ENCODE results near the gene GSTM5. TPM values are rescaled to one million over a fixed set of nuclear protein-coding genes. Genes with fewer than 3 reads are reported as not detected.

Gene GSTM5
- total RNA-seq, 1 donor from 2014 or later, result not detected

GRCh38 chr1:109759513-109760334 lies 47.7 kb downstream of the GSTM5 start:
- TF ChIP-seq CTCF (IDR thresholded peaks at IDR 0.05; ENCODE audit: insufficient read depth, low read length, severe bottlenecking), result no peak
- Histone ChIP-seq H3K36me3 (ENCODE audit: control insufficient read depth, insufficient read depth, low read length) (no peaks in the 10 kb centered on the region), H3K27me3 (ENCODE audit: control insufficient read depth, insufficient read depth, low read length) (no peaks in the 10 kb centered on the region), H3K4me3 (ENCODE audit: low read depth, low read length) (no peak overlapping the region)
- DNase-seq (ENCODE audit: low read depth), result no peak
- no peak for FAIRE-seq

GRCh38 chr1:109760581-109761226 lies 48.7 kb downstream of the GSTM5 start:
- Histone ChIP-seq H3K36me3 (ENCODE audit: control insufficient read depth, insufficient read depth, low read length) (no peaks in the 10 kb centered on the region), H3K4me3 (ENCODE audit: low read depth, low read length) (no peak overlapping the region), H3K27me3 (ENCODE audit: control insufficient read depth, insufficient read depth, low read length) (no peaks in the 10 kb centered on the region)
- no peak for DNase-seq (ENCODE audit: low read depth)
- TF ChIP-seq CTCF (IDR thresholded peaks at IDR 0.05; ENCODE audit: insufficient read depth, low read length, severe bottlenecking), result no peak
- FAIRE-seq, result no peak

GRCh38 chr1:109761227-109762038 lies 49.4 kb downstream of the GSTM5 start:
- Histone ChIP-seq H3K36me3 (ENCODE audit: control insufficient read depth, insufficient read depth, low read length) (no peaks in the 10 kb centered on the region), H3K27me3 (ENCODE audit: control insufficient read depth, insufficient read depth, low read length) (no peaks in the 10 kb centered on the region), H3K4me3 (ENCODE audit: low read depth, low read length) (no peak overlapping the region)
- no peak for TF ChIP-seq CTCF (IDR thresholded peaks at IDR 0.05; ENCODE audit: insufficient read depth, low read length, severe bottlenecking)
- DNase-seq (ENCODE audit: low read depth), result no peak
- no peak for FAIRE-seq

GRCh38 chr1:109762039-109762585 lies 50.1 kb downstream of the GSTM5 start:
- Histone ChIP-seq H3K4me3 (ENCODE audit: low read depth, low read length) (no peak overlapping the region), H3K36me3 (ENCODE audit: control insufficient read depth, insufficient read depth, low read length) (no peaks in the 10 kb centered on the region), H3K27me3 (ENCODE audit: control insufficient read depth, insufficient read depth, low read length) (no peaks in the 10 kb centered on the region)
- no peak for TF ChIP-seq CTCF (IDR thresholded peaks at IDR 0.05; ENCODE audit: insufficient read depth, low read length, severe bottlenecking)
- FAIRE-seq (no peak), DNase-seq (ENCODE audit: low read depth) (no peak)

- H3K36me3 ChIP-seq (ENCODE audit: control insufficient read depth, insufficient read depth, low read length), result no peaks in the 10 kb centered on the region
- no peak for FAIRE-seq
- no peak for TF ChIP-seq CTCF (IDR thresholded peaks at IDR 0.05; ENCODE audit: insufficient read depth, low read length, severe bottlenecking)
- no peaks in the 10 kb centered on the region for H3K27me3 ChIP-seq (ENCODE audit: control insufficient read depth, insufficient read depth, low read length)
- H3K4me3 ChIP-seq (ENCODE audit: low read depth, low read length), result no peak overlapping the region
- DNase-seq (ENCODE audit: low read depth), result peak; percentile 56
Measured at GRCh38 chr1:109762821-109763645, 51.0 kb downstream of the GSTM5 start.

All from bronchial epithelial cell (primary cell).